Measurements from ENCODE around the gene CFAP73.

CFAP73 gene

DNA sequence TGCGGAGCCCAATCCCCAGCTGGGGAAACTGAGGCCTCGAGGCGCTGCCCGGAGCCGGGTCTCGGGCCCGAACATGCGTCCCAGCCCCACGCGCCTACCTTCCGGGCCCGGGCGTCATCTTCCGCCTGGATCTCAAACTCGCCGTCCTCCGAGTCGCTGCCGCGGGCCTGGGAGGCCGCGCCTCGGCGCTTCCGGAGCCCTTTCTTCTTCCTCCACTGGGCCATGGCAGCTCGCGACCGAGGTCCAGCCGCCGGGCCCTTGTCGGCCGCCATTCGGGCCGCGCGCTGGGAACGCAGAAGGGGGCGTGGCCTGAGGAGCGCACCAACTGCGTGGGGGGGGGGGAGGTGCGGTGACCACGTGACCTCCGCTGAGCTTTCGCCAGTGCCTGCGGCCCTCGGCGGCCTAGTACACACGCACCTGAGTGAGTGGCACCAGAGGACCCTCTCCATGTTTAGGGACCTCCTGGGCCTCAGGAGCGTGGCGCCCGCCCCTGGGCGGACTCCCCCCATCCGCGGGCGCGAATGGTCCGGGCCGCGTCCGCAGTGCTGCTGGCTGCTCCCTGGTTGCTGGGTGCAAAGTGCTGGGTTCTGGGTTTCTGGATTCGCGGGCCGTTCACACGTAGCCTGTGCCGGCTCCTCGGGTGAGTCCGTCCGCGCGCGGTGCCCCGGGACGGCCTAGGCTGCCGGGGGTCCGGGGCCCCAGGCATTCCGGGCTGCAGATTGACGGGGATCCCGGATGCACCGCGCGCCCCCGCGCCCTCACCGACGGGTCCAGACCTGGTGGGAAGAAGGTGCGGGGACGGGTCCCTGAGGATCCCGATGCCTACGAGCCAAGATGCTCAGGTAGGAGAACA is 35.9 kb downstream of the CFAP73 start, which contains the start of the genes DDX54 and RITA1:
DDX54 (minus strand) TSS at position 299 of the 853 bp plus-strand sequence; CDS start at position 272, 27 bp downstream.
RITA1 (plus strand) TSS at position 542 of the 853 bp plus-strand sequence. CDS start 1,026 bp downstream, outside the sequence.
- peak; percentile 48 for DNase-seq (ENCODE audit: extremely low read depth, low read depth)
- TF ChIP-seq, protein P1, sequence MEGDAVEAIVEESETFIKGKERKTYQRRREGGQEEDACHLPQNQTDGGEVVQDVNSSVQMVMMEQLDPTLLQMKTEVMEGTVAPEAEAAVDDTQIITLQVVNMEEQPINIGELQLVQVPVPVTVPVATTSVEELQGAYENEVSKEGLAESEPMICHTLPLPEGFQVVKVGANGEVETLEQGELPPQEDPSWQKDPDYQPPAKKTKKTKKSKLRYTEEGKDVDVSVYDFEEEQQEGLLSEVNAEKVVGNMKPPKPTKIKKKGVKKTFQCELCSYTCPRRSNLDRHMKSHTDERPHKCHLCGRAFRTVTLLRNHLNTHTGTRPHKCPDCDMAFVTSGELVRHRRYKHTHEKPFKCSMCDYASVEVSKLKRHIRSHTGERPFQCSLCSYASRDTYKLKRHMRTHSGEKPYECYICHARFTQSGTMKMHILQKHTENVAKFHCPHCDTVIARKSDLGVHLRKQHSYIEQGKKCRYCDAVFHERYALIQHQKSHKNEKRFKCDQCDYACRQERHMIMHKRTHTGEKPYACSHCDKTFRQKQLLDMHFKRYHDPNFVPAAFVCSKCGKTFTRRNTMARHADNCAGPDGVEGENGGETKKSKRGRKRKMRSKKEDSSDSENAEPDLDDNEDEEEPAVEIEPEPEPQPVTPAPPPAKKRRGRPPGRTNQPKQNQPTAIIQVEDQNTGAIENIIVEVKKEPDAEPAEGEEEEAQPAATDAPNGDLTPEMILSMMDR (IDR thresholded peaks at IDR 0.05; ENCODE audit: low read depth, low read length) = no peak

DNA sequence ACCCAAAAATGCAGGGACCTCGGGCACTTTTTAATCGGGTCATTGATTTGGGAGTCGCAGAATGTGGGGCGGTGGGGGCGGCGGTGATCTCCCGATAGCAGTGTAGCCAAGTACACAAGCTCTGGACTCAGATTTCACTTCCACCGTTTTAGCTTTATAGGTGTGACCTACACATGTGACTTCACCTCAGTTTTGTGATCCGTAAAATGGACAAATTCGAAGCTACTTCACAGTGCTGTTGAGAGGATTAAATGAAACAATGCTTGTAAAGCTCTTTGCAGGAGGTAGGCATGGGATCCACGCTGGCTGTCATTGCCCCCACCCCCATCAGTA is 36.5 kb downstream of the CFAP73 start:
- no peak for DNase-seq (ENCODE audit: extremely low read depth, low read depth)

DNA sequence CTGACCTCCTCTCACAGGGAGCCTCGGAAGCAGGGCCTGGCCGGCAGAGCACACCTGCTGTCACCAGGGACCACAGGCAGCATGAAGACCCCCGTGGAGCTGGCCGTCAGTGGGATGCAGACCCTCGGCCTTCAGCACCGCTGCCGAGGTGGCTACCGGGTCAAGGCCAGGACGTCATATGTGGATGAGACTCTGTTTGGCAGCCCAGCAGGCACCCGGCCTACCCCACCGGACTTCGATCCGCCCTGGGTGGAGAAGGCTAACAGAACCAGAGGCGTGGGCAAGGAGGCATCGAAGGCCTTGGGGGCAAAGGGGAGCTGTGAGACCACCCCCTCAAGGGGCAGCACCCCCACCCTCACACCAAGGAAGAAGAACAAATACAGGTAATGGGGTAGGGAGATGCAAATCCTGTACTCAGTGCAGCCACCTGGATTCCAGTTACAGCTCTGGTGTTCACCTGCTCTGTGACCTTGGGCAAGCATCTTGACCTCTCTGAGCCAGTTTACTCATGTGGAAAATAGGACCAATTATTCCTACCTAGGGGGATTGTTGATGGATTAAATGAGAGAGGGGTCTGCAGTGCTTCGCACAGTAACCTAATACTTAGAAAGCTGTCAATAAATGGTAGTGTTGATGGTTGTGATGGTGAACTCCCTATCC is 37.3 kb downstream of the CFAP73 start:
- no peak for DNase-seq (ENCODE audit: extremely low read depth, low read depth)
- TF ChIP-seq, protein P1 (IDR thresholded peaks at IDR 0.05; ENCODE audit: low read depth, low read length) = no peak

More for the DNA sequence above, 36.5 kb downstream of the CFAP73 start:
- TF ChIP-seq, protein P1 (IDR thresholded peaks at IDR 0.05; ENCODE audit: low read depth, low read length) = no peak

DNA sequence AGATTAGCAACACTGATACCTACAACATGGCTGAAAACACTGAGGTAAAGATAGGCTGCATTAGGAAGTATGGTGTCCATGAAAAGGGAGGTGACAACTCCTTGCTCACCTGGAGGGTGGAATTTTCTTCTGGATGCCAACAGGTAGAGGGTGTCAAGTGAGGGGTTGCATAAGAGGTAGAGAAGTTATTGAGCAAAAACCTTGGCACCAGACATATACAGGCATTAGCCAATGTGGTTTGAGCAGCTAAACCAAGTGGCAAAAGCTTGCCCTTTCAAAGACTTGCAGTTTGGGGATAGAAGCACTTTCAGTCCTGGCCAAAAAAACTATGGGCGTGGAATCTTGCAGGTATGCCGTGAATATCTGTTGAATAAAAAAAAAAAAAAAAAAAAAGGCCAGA is 39.8 kb downstream of the CFAP73 start:
- no peak for DNase-seq (ENCODE audit: extremely low read depth, low read depth)
- TF ChIP-seq, protein P1 (IDR thresholded peaks at IDR 0.05; ENCODE audit: low read depth, low read length) = no peak

DNA sequence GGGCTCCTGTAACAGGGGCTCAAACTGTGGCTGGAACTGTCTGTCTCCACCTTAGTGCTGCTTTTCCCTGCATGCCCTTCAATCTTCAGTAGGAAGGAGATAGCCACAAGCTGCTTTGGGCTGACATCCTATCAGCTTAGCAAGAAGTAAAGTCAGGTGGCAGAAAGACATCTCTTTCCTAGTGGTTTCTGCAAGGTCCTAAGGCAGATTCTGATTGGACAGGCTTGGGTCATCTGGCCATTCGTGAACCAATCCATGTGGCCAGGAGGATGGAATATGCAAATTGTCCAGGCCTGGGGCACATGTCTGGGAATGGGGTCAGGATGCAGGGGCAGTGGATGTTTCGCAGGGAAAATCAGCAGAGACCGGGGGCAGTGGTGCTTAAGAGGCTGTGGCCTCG is 41.2 kb downstream of the CFAP73 start:
- TF ChIP-seq, protein P1 (IDR thresholded peaks at IDR 0.05; ENCODE audit: low read depth, low read length) = no peak
- DNase-seq (ENCODE audit: extremely low read depth, low read depth) = no peak

DNA sequence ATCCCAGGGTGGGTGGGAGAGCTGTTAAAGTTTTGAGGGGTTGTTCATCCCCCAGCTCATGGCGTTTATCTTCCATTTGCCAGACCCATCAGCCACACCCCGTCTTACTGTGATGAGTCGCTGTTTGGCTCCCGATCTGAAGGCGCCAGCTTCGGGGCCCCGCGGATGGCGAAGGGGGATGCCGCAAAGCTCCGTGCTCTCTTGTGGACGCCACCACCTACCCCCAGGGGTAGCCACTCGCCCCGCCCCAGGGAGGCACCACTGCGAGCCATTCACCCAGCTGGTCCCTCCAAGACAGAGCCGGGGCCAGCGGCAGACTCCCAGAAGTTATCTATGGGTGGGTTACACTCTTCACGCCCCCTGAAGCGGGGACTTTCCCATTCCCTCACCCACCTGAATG is 41.7 kb downstream of the CFAP73 start:
- TF ChIP-seq, protein P1 (IDR thresholded peaks at IDR 0.05; ENCODE audit: low read depth, low read length) = no peak
- DNase-seq (ENCODE audit: extremely low read depth, low read depth) = no peak

DNA sequence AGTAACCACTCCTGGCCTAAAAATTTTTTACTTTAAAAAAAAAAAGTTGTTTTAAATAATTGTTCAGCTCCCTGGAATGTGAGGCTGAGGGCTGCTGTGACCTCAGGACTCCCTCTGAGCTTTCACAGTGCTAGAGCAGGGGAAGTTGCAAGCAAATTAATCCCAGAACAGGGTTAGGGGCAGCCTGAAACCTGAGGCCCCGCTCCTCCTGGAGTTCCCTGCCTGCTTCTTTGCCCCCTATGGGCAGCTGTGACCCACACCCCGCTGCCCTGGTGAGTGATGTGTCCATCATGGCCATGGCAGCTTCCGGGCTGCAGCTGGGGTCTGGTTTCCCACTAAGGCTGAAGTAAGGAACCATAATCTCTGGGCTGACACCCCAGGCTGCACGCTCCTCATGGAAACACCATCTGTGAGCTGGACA is 45.5 kb downstream of the CFAP73 start:
- DNase-seq (ENCODE audit: extremely low read depth, low read depth) = no peak
- TF ChIP-seq, protein P1 (IDR thresholded peaks at IDR 0.05; ENCODE audit: low read depth, low read length) = no peak
